ENCODE measurements around the gene NEMF. TPM values are rescaled to one million over a fixed set of nuclear protein-coding genes. Genes with fewer than 3 reads are reported as not detected.
A peak's percentile ranks its signal among the peaks of the same experiment; 100 is the strongest.
"Not testable (repeated sequence)": the region's sequence is repeated elsewhere in the genome, so short reads cannot be mapped to it uniquely, and the experiment has no call there.

Gene NEMF
- polyA plus RNA-seq, 12 donors, result 38.6 to 88.2 (median 52.4) TPM; not detected in 1

- no peak for DNase-seq
Observed at GRCh38 chr14:49881350-49882001, 28.9 kb upstream of the NEMF start.

- DNase-seq, result no peak
Observed at GRCh38 chr14:49880267-49881064, 27.9 kb upstream of the NEMF start.

- peak; percentile 31 for DNase-seq
Observed at GRCh38 chr14:49879646-49880204, 27.1 kb upstream of the NEMF start.

GRCh38 chr14:49876563-49877127 lies 24.1 kb upstream of the NEMF start:
- DNase-seq, result no peak

- DNase-seq, result no peak
Observed at GRCh38 chr14:49875640-49876198, 23.1 kb upstream of the NEMF start.

- DNase-seq, result not testable (repeated sequence)
Observed at GRCh38 chr14:49873548-49873947, 21.0 kb upstream of the NEMF start.

- DNase-seq, result no peak
Observed at GRCh38 chr14:49870908-49871307, 18.3 kb upstream of the NEMF start.

GRCh38 chr14:49868720-49869114 lies 16.1 kb upstream of the NEMF start:
- no peak for DNase-seq

- DNase-seq, result peak; percentile 94
Observed at GRCh38 chr14:49867831-49868719, 15.5 kb upstream of the NEMF start.

GRCh38 chr14:49865431-49865859 lies 12.9 kb upstream of the NEMF start:
- peak; percentile 78 for DNase-seq

GRCh38 chr14:49863487-49864281 lies 11.1 kb upstream of the NEMF start:
- no peak for DNase-seq

GRCh38 chr14:49862089-49862673 lies 9.6 kb upstream of the NEMF start:
- DNase-seq, result peak; percentile 95

- DNase-seq, result peak; percentile 83
Observed at GRCh38 chr14:49861699-49862088, 9.1 kb upstream of the NEMF start.

GRCh38 chr14:49860988-49861698 lies 8.6 kb upstream of the NEMF start:
- DNase-seq, result no peak

GRCh38 chr14:49858383-49858782 lies 5.8 kb upstream of the NEMF start:
- DNase-seq, result no peak

- no peak for DNase-seq
Observed at GRCh38 chr14:49857427-49858003, 4.9 kb upstream of the NEMF start.

- peak; percentile 69 for DNase-seq
Observed at GRCh38 chr14:49853572-49854375, 1.2 kb upstream of the NEMF start.

- DNase-seq, result no peak
Observed at GRCh38 chr14:49853158-49853477, 530 bp upstream of the NEMF start.

Data from muscle of arm (tissue), 12 donors.